Loucy (cell line): ENCODE results near the gene FSTL1.

Experiments used
- H2AFZ ChIP-seq: fragments of 200-600 bp; sonication (generic); 2 replicates; pipeline ENCODE4 v1.6.0; 2016; ENCODE audit warnings: antibody characterized with exemption, mild to moderate bottlenecking, low read length, moderate library complexity
- H3F3A ChIP-seq: fragments of 200-600 bp; 2 replicates; pipeline ENCODE4 v1.6.0; 2016; ENCODE audit warnings: antibody characterized with exemption, low read depth, mild to moderate bottlenecking
- H3K27me3 ChIP-seq: fragments of 200-600 bp; sonication (generic); 2 replicates; pipeline ENCODE4 v1.6.1; 2014; ENCODE audit warnings: low read length, mild to moderate bottlenecking; ENCODE audit not compliant: insufficient read depth, poor library complexity, severe bottlenecking
- H3K36me3 ChIP-seq: fragments of 200-600 bp; sonication (generic); 2 replicates; pipeline ENCODE4 v1.6.1; 2016; ENCODE audit warnings: low read length; ENCODE audit not compliant: insufficient read depth
- H3K4me1 ChIP-seq: fragments of 200-600 bp; sonication (generic); 2 replicates; pipeline ENCODE4 v1.5.1; 2014; ENCODE audit warnings: low read length, mild to moderate bottlenecking; ENCODE audit not compliant: insufficient read depth, poor library complexity, severe bottlenecking
- H3K4me2 ChIP-seq: fragments of 200-600 bp; sonication (generic); 2 replicates; pipeline ENCODE4 v1.6.0; 2014; ENCODE audit warnings: antibody characterized with exemption, low read length, low read depth, mild to moderate bottlenecking; ENCODE audit not compliant: poor library complexity, severe bottlenecking
- H3K4me3 ChIP-seq: fragments of 200-600 bp; sonication (generic); 2 replicates; pipeline ENCODE4 v1.5.1; 2014; ENCODE audit warnings: low read length, mild to moderate bottlenecking, mixed read lengths; ENCODE audit not compliant: poor library complexity, severe bottlenecking
- H3K79me2 ChIP-seq: fragments of 200-600 bp; sonication (generic); 2 replicates; pipeline ENCODE4 v1.6.1; 2014; ENCODE audit warnings: low read length; ENCODE audit not compliant: insufficient read depth
- H3K9ac ChIP-seq: fragments of 200-600 bp; sonication (generic); 2 replicates; pipeline ENCODE4 v1.6.0; 2014; ENCODE audit warnings: mild to moderate bottlenecking, low read depth, low read length, moderate library complexity; ENCODE audit not compliant: poor library complexity, severe bottlenecking
- H3K9me2 ChIP-seq: fragments of 200-600 bp; sonication (generic); replicated peaks from 2 replicates; pipeline ENCODE4 v1.6.1; 2016; ENCODE audit warnings: low read depth, low read length, mixed read lengths
- H3K9me3 ChIP-seq: fragments of 200-600 bp; sonication (generic); 2 replicates; pipeline ENCODE4 v1.6.1; 2014; ENCODE audit warnings: mild to moderate bottlenecking, antibody characterized with exemption, low read length, low read depth; ENCODE audit not compliant: insufficient read depth
- H4K20me1 ChIP-seq: fragments of 200-600 bp; sonication (generic); 2 replicates; pipeline ENCODE4 v1.6.0; 2014; ENCODE audit warnings: antibody characterized with exemption, low read length, mild to moderate bottlenecking; ENCODE audit not compliant: insufficient read depth, poor library complexity, severe bottlenecking
- EZH2phosphoT487 ChIP-seq: fragments of 200-600 bp; IDR thresholded peaks from 2 replicates; pipeline ENCODE4 v1.6.1; 2018; ENCODE audit warnings: antibody characterized with exemption, mild to moderate bottlenecking, moderate library complexity, borderline replicate concordance
- TF ChIP-seq, protein P1 (sequence below): fragments of 200-600 bp; sonication (generic); conservative IDR thresholded peaks from 2 replicates; pipeline ENCODE4 v1.5.1; 2014; ENCODE audit warnings: mild to moderate bottlenecking, antibody characterized with exemption, low read length

FSTL1 gene

DNA sequence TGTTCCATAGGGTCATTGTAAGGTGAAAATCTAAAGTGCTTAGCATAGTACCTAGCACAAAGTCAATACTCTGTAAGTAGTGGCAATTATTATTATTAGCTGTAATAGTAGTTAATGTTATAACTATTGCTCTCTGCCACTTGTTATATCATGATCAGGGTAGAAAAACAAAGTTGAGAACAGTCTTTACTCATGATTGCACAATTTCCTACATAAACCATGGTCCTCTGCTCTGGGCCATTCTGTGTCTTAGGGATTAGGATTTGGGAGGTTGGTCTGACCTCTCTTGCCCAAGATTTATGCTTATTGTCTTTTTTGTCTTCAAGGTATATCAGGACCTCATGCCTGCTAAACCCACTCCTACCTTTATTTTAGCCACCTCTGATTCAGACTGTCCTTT is 97.3 kb downstream of the FSTL1 start:
- peaks cover 4% of the 10 kb centered on the region for H4K20me1 ChIP-seq

DNA sequence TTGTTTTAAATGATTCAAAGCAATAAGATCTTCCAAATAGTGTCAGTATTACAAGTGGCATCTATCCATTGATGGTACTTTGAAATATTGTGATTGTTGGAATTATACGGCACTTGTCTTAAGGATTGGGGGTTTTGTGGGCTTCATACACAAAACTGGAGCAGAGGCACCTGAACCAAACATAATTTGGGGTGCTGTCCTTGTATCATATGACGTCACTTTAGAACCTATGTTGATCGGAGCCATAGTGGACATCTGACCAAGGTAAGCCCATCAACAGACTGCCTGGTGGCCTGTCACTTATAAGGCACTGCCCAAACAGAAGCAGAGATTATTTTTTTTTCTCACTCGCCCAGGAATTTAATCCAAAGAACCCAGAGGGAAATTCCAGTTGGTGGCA is 98.8 kb downstream of the FSTL1 start:
- no peak overlapping the region for H2AFZ ChIP-seq
- H3K27me3 ChIP-seq = no peaks in the 10 kb centered on the region
- peaks cover 19% of the 10 kb centered on the region for H3K79me2 ChIP-seq
- no peak overlapping the region for H3K4me3 ChIP-seq
- no peaks in the 10 kb centered on the region for H3K9me2 ChIP-seq
- peaks cover 14% of the 10 kb centered on the region for H3K4me1 ChIP-seq
- H3K4me2 ChIP-seq = no peak overlapping the region
- H3K9ac ChIP-seq = no peak overlapping the region
- peaks cover 15% of the 10 kb centered on the region for H4K20me1 ChIP-seq
- H3K36me3 ChIP-seq = no peaks in the 10 kb centered on the region
- TF ChIP-seq, protein P1, sequence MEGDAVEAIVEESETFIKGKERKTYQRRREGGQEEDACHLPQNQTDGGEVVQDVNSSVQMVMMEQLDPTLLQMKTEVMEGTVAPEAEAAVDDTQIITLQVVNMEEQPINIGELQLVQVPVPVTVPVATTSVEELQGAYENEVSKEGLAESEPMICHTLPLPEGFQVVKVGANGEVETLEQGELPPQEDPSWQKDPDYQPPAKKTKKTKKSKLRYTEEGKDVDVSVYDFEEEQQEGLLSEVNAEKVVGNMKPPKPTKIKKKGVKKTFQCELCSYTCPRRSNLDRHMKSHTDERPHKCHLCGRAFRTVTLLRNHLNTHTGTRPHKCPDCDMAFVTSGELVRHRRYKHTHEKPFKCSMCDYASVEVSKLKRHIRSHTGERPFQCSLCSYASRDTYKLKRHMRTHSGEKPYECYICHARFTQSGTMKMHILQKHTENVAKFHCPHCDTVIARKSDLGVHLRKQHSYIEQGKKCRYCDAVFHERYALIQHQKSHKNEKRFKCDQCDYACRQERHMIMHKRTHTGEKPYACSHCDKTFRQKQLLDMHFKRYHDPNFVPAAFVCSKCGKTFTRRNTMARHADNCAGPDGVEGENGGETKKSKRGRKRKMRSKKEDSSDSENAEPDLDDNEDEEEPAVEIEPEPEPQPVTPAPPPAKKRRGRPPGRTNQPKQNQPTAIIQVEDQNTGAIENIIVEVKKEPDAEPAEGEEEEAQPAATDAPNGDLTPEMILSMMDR = no peak
- no peak for TF ChIP-seq EZH2phosphoT487
- H3F3A ChIP-seq = no peaks in the 10 kb centered on the region
- no peaks in the 10 kb centered on the region for H3K9me3 ChIP-seq

More for the DNA sequence above, 97.3 kb downstream of the FSTL1 start:
- H3K4me3 ChIP-seq = no peak overlapping the region
- no peaks in the 10 kb centered on the region for H3K27me3 ChIP-seq
- no peaks in the 10 kb centered on the region for H3K9me2 ChIP-seq
- peaks cover 7% of the 10 kb centered on the region for H3K79me2 ChIP-seq
- H3K9ac ChIP-seq = no peak overlapping the region
- no peaks in the 10 kb centered on the region for H3F3A ChIP-seq
- H3K4me1 ChIP-seq = peaks cover 5% of the 10 kb centered on the region
- no peaks in the 10 kb centered on the region for H3K36me3 ChIP-seq
- H2AFZ ChIP-seq = no peak overlapping the region
- H3K9me3 ChIP-seq = no peaks in the 10 kb centered on the region
- no peak for TF ChIP-seq EZH2phosphoT487
- TF ChIP-seq, protein P1 = no peak
- no peak overlapping the region for H3K4me2 ChIP-seq

DNA sequence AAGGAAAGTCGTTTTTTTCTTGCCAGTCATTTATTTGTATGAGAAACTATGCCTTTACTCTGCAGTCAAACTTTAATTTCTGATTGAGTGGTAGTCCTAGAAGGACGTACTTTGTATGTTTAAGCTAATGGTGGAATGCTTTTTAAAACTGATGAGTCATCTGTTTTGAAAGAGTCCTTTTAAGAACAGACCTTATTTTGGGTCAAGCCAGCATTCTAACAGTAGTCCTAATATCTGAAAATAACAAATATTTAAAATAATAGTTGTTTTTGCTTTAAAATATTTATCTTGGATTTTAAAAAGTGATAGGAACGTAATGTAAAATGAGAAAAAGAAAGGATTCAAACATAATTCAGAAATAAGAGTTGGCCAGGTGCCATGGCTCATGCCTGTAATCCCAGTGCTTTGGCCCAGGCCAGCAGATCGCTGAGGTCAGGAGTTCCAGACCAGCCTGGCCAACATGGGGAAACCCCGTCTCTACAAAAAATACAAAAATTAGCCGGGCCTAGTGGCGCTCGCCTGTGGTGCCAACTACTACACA is 100.3 kb downstream of the FSTL1 start:
- H2AFZ ChIP-seq = no peak overlapping the region
- no peaks in the 10 kb centered on the region for H3K27me3 ChIP-seq
- H3K9me2 ChIP-seq = no peaks in the 10 kb centered on the region
- H3K9me3 ChIP-seq = no peaks in the 10 kb centered on the region
- no peaks in the 10 kb centered on the region for H3F3A ChIP-seq
- H3K79me2 ChIP-seq = peaks cover 35% of the 10 kb centered on the region
- TF ChIP-seq, protein P1 = no peak
- TF ChIP-seq EZH2phosphoT487 = no peak
- H4K20me1 ChIP-seq = peaks cover 28% of the 10 kb centered on the region
- peak overlapping the region; percentile 75 for H3K9ac ChIP-seq
- H3K4me2 ChIP-seq = peak overlapping the region; percentile 84
- peak overlapping the region; percentile 81 for H3K4me3 ChIP-seq
- no peaks in the 10 kb centered on the region for H3K36me3 ChIP-seq
- peaks cover 27% of the 10 kb centered on the region for H3K4me1 ChIP-seq
